Karpas-422 (cell line): ENCODE data around the gene CLDN17. TPM values are rescaled to one million over a fixed set of nuclear protein-coding genes. Genes with fewer than 3 reads are reported as not detected.

Experiments
- DNase-seq: peaks from one replicate; pipeline ENCODE4 v3.0.0-alpha.2; 2015
- H2AFZ ChIP-seq: fragments of 200-600 bp; sonication (generic); 2 replicates; pipeline ENCODE4 v1.6.1; 2014; ENCODE audit warnings: antibody characterized with exemption, low read length, mixed read lengths
- H3K27ac ChIP-seq: fragments of 200-600 bp; sonication (generic); 2 replicates; pipeline ENCODE4 v1.5.1; 2014; ENCODE audit warnings: mild to moderate bottlenecking, low read length, moderate library complexity
- H3K27me3 ChIP-seq: fragments of 200-600 bp; sonication (generic); 2 replicates; pipeline ENCODE4 v1.6.1; 2014; ENCODE audit warnings: low read length, mixed read lengths
- H3K36me3 ChIP-seq: fragments of 200-600 bp; sonication (generic); 2 replicates; pipeline ENCODE4 v1.6.1; 2014; ENCODE audit warnings: low read length, mixed read lengths; ENCODE audit not compliant: insufficient read depth
- H3K4me1 ChIP-seq: fragments of 200-600 bp; sonication (generic); 2 replicates; pipeline ENCODE4 v1.6.1; 2014; ENCODE audit warnings: mild to moderate bottlenecking, low read length, mixed read lengths
- H3K4me2 ChIP-seq: fragments of 200-600 bp; sonication (generic); 2 replicates; pipeline ENCODE4 v1.6.1; 2014; ENCODE audit warnings: low read length, low read depth, mild to moderate bottlenecking; ENCODE audit not compliant: poor library complexity, severe bottlenecking
- H3K4me3 ChIP-seq: fragments of 200-600 bp; sonication (generic); 2 replicates; pipeline ENCODE4 v1.5.1; 2014; ENCODE audit warnings: mild to moderate bottlenecking, antibody characterized with exemption, low read length, mixed read lengths
- H3K79me2 ChIP-seq: fragments of 200-600 bp; sonication (generic); 2 replicates; pipeline ENCODE4 v1.6.1; 2014; ENCODE audit warnings: mild to moderate bottlenecking, low read length, mixed read lengths
- H3K9ac ChIP-seq: fragments of 200-600 bp; sonication (generic); 2 replicates; pipeline ENCODE4 v1.6.0; 2014; ENCODE audit warnings: low read length
- H3K9me2 ChIP-seq: fragments of 200-600 bp; sonication (generic), shearing (Covaris generic); replicated peaks from 2 replicates; pipeline ENCODE4 v1.6.0; 2014; ENCODE audit warnings: mild to moderate bottlenecking, low read length, moderate library complexity; ENCODE audit not compliant: insufficient read depth
- H3K9me3 ChIP-seq: fragments of 300-700, 200-600 bp; sonication (generic); 2 replicates; pipeline ENCODE4 v1.6.1; 2014; ENCODE audit warnings: low read length, mixed read lengths
- H4K20me1 ChIP-seq: fragments of 200-600 bp; sonication (generic); 2 replicates; pipeline ENCODE4 v1.6.1; 2014; ENCODE audit warnings: mild to moderate bottlenecking, antibody characterized with exemption, low read length, low read depth; ENCODE audit not compliant: insufficient read depth
- total RNA-seq: library from RNA; depleted of rRNA; stranded (reverse); fragments of >200 nt; shearing (Covaris generic); gene quantifications from 2 replicates; pipeline ENCODE4 v1.2.3, GENCODE V29; 2014; ENCODE audit warnings: low replicate concordance; rRNA removed

Gene CLDN17
- total RNA-seq, result not detected in 2 replicates

DNA sequence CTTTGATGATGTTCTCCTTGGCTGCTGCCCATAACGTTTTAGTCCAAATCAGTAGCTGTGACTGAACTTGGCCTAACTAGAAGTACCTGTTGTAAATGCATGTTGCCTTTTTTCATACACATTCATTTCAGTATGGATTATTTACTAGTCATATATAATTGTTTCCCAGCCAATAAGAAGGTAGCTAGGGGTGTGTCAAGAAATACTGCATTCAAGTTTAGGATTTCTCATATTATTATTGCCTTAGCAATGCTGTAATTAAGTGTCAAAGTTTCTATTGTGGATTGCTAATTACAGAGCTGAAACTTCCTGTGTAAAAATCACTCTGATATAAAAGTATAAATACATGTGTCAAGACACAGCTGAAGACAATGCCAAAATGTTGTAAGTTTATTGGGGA is at the start of gene CLDN17:
Gene CLDN17 (minus strand): TSS at position 101 of the 400 bp plus-strand sequence. CDS start 188 bp downstream, outside the sequence.
- DNase-seq, result no peak
- H3K4me2 ChIP-seq, result no peak within 1 kb of the TSS

DNA sequence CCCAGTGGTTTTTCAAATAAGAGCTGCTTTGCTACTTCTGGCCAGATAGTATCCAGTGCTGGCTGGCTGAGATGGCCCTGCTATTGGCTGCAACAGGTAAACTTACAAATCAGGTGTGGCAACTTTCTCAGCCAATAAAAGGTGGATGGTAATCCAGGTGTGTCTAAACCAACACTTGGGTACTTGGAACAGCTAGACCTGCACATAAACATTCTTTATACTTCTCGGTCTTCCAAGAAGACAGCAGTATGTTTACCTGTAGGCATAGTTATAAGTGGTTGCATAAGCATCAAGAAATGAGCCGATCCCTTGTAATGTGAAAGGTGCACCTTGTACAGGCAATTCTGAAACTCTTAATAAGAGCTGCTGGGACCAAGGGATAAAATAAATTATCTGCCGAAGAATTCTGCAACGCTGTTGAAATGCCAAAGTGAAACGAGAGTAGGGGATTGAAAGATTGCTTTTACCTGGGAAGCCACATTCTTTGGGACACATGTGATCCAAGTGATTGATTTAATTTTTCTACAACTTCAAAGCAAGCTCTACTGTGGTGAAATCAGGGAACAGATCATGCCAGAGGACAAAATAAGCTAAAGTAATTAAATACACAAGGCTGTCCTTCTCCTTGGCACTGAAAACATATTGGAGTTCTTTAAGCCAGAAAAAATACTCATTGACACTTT is 49.6 kb upstream of the CLDN17 start, which contains the start of gene CLDN8:
Gene CLDN8 (minus strand): TSS at position 57 of the 683 bp plus-strand sequence. CDS start 172 bp downstream, outside the sequence.
- Histone ChIP-seq H3K9me2 (no peaks in the 10 kb centered on the region), H4K20me1 (no peaks in the 10 kb centered on the region), H3K79me2 (no peaks in the 10 kb centered on the region), H3K27ac (no peak within 1 kb of the TSS), H3K9me3 (no peaks in the 10 kb centered on the region), H3K4me2 (no peak within 1 kb of the TSS), H3K9ac (no peak within 1 kb of the TSS), H3K4me1 (no peaks in the 10 kb centered on the region), H3K4me3 (no peak within 1 kb of the TSS), H3K36me3 (no peaks in the 10 kb centered on the region), H3K27me3 (0 out of 2 replicates have a peak, but pooled peaks cover 3% of the 10 kb centered on the region), H2AFZ (no peak within 1 kb of the TSS)
- DNase-seq, result no peak

More for the DNA sequence above, at the start of gene CLDN17:
- Histone ChIP-seq H4K20me1 (no peaks in the 10 kb centered on the region), H2AFZ (no peak within 1 kb of the TSS), H3K4me1 (no peaks in the 10 kb centered on the region), H3K79me2 (no peaks in the 10 kb centered on the region), H3K36me3 (no peaks in the 10 kb centered on the region), H3K9me2 (no peaks in the 10 kb centered on the region), H3K9ac (no peak within 1 kb of the TSS), H3K9me3 (no peaks in the 10 kb centered on the region), H3K4me3 (no peak within 1 kb of the TSS), H3K27ac (no peak within 1 kb of the TSS), H3K27me3 (no peaks in the 10 kb centered on the region)

DNA sequence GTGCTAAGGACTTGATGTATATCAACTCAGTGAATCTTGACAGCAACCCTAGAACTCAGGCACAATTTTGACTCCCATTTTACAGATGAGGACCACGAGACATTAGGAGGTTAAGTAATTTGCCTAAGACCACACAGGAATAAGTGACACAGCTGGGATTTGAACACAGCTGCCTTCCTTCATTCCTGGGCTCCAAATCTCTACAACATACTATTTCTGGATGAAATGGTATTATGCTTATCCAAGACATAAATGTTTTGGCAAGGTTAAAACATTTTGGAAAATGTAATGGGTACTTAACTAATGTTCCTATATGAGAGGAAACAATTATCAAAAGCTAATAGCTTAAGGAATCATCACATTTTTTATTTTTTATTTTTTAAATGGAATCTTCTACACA is 44.5 kb upstream of the CLDN17 start:
- Histone ChIP-seq H4K20me1 (no peaks in the 10 kb centered on the region), H2AFZ (no peak overlapping the region), H3K79me2 (no peaks in the 10 kb centered on the region), H3K27me3 (no peaks in the 10 kb centered on the region), H3K4me3 (no peak overlapping the region), H3K4me1 (peaks cover 4% of the 10 kb centered on the region), H3K36me3 (no peaks in the 10 kb centered on the region), H3K4me2 (no peak overlapping the region), H3K9me3 (no peaks in the 10 kb centered on the region), H3K27ac (no peak overlapping the region), H3K9ac (no peak overlapping the region), H3K9me2 (no peaks in the 10 kb centered on the region)
- no peak for DNase-seq

- no peaks in the 10 kb centered on the region for H4K20me1 ChIP-seq
- no peaks in the 10 kb centered on the region for H3K9me2 ChIP-seq
- peaks cover 4% of the 10 kb centered on the region for H3K4me1 ChIP-seq
- no peak overlapping the region for H2AFZ ChIP-seq
- H3K9ac ChIP-seq, result no peak overlapping the region
- H3K79me2 ChIP-seq, result no peaks in the 10 kb centered on the region
- H3K9me3 ChIP-seq, result no peaks in the 10 kb centered on the region
- H3K4me3 ChIP-seq, result no peak overlapping the region
- no peaks in the 10 kb centered on the region for H3K36me3 ChIP-seq
- H3K4me2 ChIP-seq, result no peak overlapping the region
- no peak for DNase-seq
- no peak overlapping the region for H3K27ac ChIP-seq
- H3K27me3 ChIP-seq, result no peaks in the 10 kb centered on the region
Observed at GRCh38 chr21:30209601-30210000, 43.0 kb upstream of the CLDN17 start.

- no peak for DNase-seq
- peak overlapping the region; percentile 24 for H3K4me2 ChIP-seq
- H3K4me1 ChIP-seq, result peaks cover 4% of the 10 kb centered on the region
- peak overlapping the region; percentile 28; the same call in 1 of the 2 replicates for H2AFZ ChIP-seq
- no peak overlapping the region for H3K9ac ChIP-seq
- H3K27ac ChIP-seq, result no peak overlapping the region
- H3K79me2 ChIP-seq, result no peaks in the 10 kb centered on the region
- no peaks in the 10 kb centered on the region for H3K27me3 ChIP-seq
- H4K20me1 ChIP-seq, result no peaks in the 10 kb centered on the region
- H3K4me3 ChIP-seq, result no peak overlapping the region
- no peaks in the 10 kb centered on the region for H3K9me2 ChIP-seq
- no peaks in the 10 kb centered on the region for H3K36me3 ChIP-seq
- no peaks in the 10 kb centered on the region for H3K9me3 ChIP-seq
Observed at GRCh38 chr21:30207252-30207579, 40.6 kb upstream of the CLDN17 start.

GRCh38 chr21:30206551-30207251 is 40.1 kb upstream of the CLDN17 start:
- Histone ChIP-seq H3K9me2 (no peaks in the 10 kb centered on the region), H3K4me3 (no peak overlapping the region), H3K4me2 (peak overlapping the region; percentile 24), H3K79me2 (no peaks in the 10 kb centered on the region), H3K36me3 (no peaks in the 10 kb centered on the region), H3K27ac (no peak overlapping the region), H3K9ac (no peak overlapping the region), H2AFZ (peak overlapping the region; percentile 28; the same call in 1 of the 2 replicates), H3K4me1 (peaks cover 4% of the 10 kb centered on the region), H3K9me3 (no peaks in the 10 kb centered on the region), H3K27me3 (no peaks in the 10 kb centered on the region), H4K20me1 (no peaks in the 10 kb centered on the region)
- DNase-seq, result no peak

GRCh38 chr21:30200000-30200399 is 33.4 kb upstream of the CLDN17 start:
- Histone ChIP-seq H3K9me2 (no peaks in the 10 kb centered on the region), H3K79me2 (no peaks in the 10 kb centered on the region), H4K20me1 (no peaks in the 10 kb centered on the region), H3K27me3 (no peaks in the 10 kb centered on the region), H3K9ac (no peak overlapping the region), H3K9me3 (no peaks in the 10 kb centered on the region), H3K4me1 (no peaks in the 10 kb centered on the region), H2AFZ (no peak overlapping the region), H3K36me3 (no peaks in the 10 kb centered on the region), H3K4me3 (no peak overlapping the region), H3K27ac (no peak overlapping the region), H3K4me2 (no peak overlapping the region)
- no peak for DNase-seq

GRCh38 chr21:30194701-30195299 is 28.2 kb upstream of the CLDN17 start:
- H3K27me3 ChIP-seq, result no peaks in the 10 kb centered on the region
- no peak overlapping the region for H3K4me3 ChIP-seq
- H3K9me2 ChIP-seq, result no peaks in the 10 kb centered on the region
- no peaks in the 10 kb centered on the region for H3K4me1 ChIP-seq
- H3K36me3 ChIP-seq, result no peaks in the 10 kb centered on the region
- no peaks in the 10 kb centered on the region for H3K9me3 ChIP-seq
- no peaks in the 10 kb centered on the region for H3K79me2 ChIP-seq
- H4K20me1 ChIP-seq, result no peaks in the 10 kb centered on the region
- H3K9ac ChIP-seq, result no peak overlapping the region
- no peak overlapping the region for H2AFZ ChIP-seq
- H3K4me2 ChIP-seq, result no peak overlapping the region
- DNase-seq, result peak; percentile 80
- no peak overlapping the region for H3K27ac ChIP-seq
